GM19438 (cell line): ENCODE results near the gene DRD2.

Experiments
- ATAC-seq: cut with Tn5 transposase; IDR thresholded peaks from one replicate; pipeline ENCODE4 v1.9.1; 2021; ENCODE audit warnings: low read depth; ENCODE audit not compliant: unreplicated experiment

DRD2 gene

DNA sequence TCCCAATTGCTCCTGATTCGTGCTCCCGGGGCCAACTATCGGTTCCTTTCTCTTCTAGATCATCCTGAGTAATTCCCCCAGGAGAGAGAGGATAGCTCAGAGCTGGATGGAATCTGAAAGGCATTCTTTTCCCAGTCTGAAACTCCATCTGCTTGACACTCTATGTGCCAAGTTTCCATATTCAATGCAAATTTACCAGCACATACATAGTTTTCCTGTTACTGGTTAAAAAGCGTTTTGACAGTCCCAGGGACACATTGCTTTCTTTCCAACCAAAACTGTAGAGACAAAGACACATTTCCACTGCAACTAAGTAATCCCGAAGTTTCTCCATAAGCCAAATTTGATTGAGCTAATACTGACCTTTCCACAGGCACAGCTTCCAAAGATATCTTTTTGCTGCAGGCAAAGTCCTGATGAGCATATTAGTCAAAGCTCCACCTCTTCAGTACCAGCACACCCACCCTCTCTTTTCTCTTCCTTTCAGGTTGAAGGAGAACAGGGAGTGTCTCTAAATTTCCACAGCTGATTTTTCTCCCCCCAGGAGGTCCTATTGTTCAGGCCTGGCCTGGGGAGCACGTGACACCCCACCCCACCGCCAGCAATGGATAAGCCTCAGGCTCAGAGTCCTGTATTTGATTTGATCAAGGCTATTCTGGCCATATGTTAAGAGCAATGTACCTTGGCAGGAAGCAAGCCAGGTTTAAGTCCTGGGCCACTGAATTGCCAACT, 97.4 kb downstream of the DRD2 start:
- no peak for ATAC-seq

GRCh38 chr11:113376156-113376555, 99.0 kb downstream of the DRD2 start:
- ATAC-seq: no peak

DNA sequence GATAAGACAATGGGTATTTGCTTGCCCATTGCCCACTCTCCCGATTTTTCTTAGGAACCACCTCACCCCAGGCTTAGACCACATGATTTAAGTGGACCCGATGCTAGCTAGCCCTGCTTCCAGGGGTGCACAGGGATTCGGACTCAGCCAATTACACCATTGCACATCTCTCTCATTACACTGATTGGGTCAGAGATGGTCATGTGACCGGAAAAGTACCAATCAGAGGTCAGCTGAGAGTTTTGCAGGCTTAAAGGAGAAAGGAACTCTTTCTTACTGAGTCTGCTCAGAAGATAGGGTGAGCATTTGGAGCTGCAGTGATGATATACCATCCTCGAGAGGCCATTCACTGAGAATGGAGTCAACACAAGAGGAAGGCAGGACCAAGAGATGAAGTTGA, 99.8 kb downstream of the DRD2 start:
- ATAC-seq: no peak

DNA sequence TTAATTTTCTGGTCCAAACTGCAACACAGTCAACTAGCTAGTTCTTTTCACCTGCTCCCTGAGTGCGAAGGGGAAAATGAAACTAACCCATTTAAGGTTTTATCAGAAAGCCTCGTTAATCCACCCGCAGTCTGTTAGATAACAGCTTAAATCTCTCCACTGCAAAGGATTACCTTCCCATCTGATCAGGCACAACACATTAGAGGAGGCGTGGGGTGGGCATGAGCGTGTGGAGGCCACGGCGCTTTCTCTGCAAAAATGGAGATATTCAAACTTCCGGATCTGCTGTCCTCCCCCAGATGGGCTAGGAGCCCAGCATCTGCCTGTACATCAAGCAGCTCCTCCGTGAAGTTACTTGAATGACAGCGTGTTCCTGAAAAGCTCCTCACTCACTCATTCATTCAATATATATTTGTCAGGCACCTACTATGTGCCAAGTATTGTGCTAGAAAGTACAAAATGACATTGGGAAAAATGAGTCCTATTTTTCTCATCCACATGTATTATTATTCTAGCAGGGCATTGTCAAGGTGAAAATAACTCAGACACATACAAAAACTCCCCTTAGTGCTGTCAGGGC, 101.1 kb downstream of the DRD2 start:
- no peak for ATAC-seq

DNA sequence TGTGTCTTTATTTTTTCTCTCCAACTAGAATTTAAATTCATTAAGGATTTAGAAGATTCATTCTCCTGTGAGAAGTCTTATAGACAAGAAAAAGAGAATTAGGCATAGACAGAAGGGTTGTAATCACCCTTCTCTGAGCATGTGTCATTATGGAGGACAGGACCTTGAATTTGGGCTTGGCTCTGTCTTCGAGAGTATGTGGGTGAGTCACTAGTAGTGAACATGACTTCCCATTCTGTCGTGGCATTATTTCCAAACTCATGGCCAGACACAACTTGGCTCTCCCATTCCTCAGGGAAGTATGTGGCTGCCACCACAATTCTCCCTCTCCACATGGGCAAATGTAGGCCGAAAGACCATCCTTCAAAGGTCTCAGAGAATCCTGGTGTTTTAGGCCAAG, 101.9 kb downstream of the DRD2 start:
- ATAC-seq: no peak

- no peak for ATAC-seq
Observed at GRCh38 chr11:113372309-113372708, 102.9 kb downstream of the DRD2 start.

GRCh38 chr11:113370634-113371033, 104.6 kb downstream of the DRD2 start:
- ATAC-seq: no peak

DNA sequence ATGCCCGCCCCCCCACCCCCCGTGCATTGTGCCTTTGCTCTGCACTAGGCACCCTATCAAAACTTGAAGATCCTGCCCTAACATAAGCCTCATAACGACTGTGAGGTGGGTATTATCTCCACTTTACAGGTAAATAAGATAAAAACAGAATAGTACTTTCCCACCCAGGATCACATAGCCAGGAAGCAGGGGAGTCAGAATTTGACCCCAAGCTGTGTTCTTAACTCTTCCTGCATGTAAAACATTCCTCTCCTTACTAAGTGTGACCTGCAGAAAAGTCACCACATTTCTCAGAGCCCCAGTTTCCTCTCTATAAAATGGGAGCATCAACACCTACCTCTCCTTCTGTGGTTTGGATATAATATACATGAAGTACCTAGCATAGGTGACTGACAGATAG, 105.8 kb downstream of the DRD2 start:
- ATAC-seq: no peak

DNA sequence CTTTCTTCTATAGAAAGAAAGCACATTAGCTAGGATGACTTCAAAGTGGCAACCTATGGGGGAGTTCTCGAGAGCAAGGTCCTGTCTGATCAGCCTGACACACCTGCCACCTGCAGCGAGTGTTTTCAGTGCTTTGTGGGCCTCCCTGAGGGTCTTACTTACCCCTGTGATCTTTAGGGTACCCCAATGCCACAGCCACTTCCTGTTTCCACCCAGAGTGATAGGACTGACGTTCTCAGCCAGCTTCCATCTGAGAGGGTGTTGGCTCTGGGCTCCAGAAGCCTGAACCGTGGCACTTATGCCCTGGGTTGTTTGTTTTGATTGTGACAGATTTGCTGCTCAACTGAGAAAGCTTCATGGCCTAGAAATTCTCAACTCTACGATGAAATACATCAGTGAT, 109.3 kb downstream of the DRD2 start:
- ATAC-seq: no peak

DNA sequence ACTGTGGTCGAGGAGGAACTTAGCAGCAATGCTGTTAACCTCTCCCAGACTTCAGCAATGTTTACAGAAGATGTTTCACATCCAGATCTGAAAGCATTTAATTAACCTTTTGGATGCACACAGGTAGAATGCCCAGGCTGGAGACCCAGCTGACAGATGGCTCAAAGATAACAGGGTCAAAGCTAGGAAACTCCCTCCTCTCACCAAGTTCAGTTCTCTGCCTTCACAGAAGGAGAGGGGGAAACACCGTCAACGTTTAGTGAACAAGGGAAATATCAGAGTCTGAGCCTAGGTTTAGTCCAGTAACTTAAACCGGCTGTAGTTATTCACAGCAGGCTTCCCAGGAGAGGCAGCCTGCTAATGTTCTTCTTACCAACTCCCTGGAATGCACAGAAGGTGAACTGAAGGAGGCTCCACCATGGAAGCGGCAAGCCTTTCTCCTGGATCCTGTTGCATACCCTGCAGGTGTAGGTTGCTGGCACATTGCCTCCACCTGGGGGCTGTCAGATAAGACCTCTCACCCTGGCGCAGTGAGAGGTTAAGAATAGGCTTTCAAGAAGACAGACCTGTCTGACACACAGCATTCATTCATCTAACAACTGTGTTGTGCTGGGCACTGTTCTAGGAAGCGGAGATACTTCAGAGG, 111.1 kb downstream of the DRD2 start:
- no peak for ATAC-seq

DNA sequence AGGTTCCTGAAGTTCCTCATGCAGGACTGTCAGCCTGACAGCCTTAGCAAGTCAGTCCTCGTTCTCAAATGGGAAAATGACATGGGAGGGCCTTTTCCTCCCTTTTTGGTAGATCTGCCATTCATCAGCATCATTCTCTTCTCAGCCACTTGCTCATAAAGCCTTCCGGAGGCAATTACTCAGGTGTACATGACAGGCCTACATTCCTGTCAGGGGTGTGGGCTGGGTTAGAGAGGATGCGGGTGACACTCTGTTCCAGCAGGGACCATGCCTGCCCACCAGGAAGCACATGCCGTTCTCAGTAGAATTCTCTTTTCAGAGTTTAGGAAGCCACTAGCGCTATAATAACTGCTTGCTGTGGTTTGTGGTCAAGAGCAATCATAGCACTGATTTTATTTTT, 111.8 kb downstream of the DRD2 start:
- no peak for ATAC-seq
